B cell (primary cell): ENCODE measurements around the gene TBC1D10A. TPM values are rescaled to one million over a fixed set of nuclear protein-coding genes. Genes with fewer than 3 reads are reported as not detected.

Source experiments
- ATAC-seq: fragments of 200-7000 bp; cut with Tn5 transposase; one replicate; pipeline ENCODE4 v1.10.0; 2021; ENCODE audit warnings: low read depth, mild to moderate bottlenecking, moderate number of reproducible peaks, moderate library complexity
- CTCF ChIA-PET: fragments of 350-600 bp; sonication (Branson Sonifier 250); formaldehyde crosslinking; loops from one replicate; lab custom pipeline; 2021; ENCODE audit warnings: antibody characterized with exemption, inconsistent platforms; lab: Charles Lee
- POLR2A ChIA-PET: fragments of 350-600 bp; sonication (Branson Sonifier 250); formaldehyde crosslinking; loops from one replicate; lab custom pipeline; 2021; ENCODE audit warnings: antibody characterized with exemption; lab: Charles Lee
- DNase-seq: peaks from one replicate; pipeline ENCODE4 v3.0.0; 2013
- H2AFZ ChIP-seq: 2 replicates; pipeline ENCODE4 v1.6.1; 2012; ENCODE audit warnings: mild to moderate bottlenecking, low read depth, low read length; ENCODE audit not compliant: insufficient read depth, poor library complexity, severe bottlenecking
- H3K27ac ChIP-seq, 2 donors: 1 replicate in 1 of 2; 2 replicates in 1 of 2; pipeline ENCODE4 v1.5.1; 2012 to 2013; ENCODE audit warnings: low read length in 2 of 2, mild to moderate bottlenecking in 2 of 2, moderate library complexity in 1 of 2
- H3K27me3 ChIP-seq, 4 experiments: fragments of 200-600 bp in 1 of 4; sonication (generic) in 1 of 4; replicated peaks in 1 of 4; 1 replicate in 2 of 4; 2 replicates in 2 of 4; pipeline versions ENCODE4 v1.6.1 to v1.7.0; 2013 to 2016; ENCODE audit warnings: low read length in 3 of 4, mild to moderate bottlenecking in 2 of 4, mixed read lengths in 1 of 4, moderate library complexity in 1 of 4; ENCODE audit not compliant: insufficient read depth in 4 of 4, control insufficient read depth in 3 of 4; ENCODE audit errors: control extremely low read depth in 1 of 4
- H3K36me3 ChIP-seq, 2 experiments: replicated peaks in 1 of 2; 1 replicate in 1 of 2; 2 replicates in 1 of 2; pipeline versions ENCODE4 v1.6.1 to v1.7.1; 2013; ENCODE audit warnings: low read length in 1 of 2; ENCODE audit not compliant: insufficient read depth in 2 of 2, control insufficient read depth in 1 of 2; ENCODE audit errors: control extremely low read depth in 1 of 2, extremely low read depth in 1 of 2
- H3K4me1 ChIP-seq, 2 donors: fragments of 200-600 bp in 1 of 2; sonication (generic) in 1 of 2; 1 replicate in 1 of 2; 2 replicates in 1 of 2; pipeline versions ENCODE4 v1.5.1 to v1.6.1; 2013 to 2017; ENCODE audit warnings: low read length in 2 of 2; ENCODE audit not compliant: control insufficient read depth in 2 of 2, insufficient read depth in 2 of 2
- H3K4me2 ChIP-seq: replicated peaks from 2 replicates; pipeline ENCODE3; 2012; ENCODE audit warnings: mild to moderate bottlenecking, low read depth, low read length; ENCODE audit not compliant: poor library complexity, severe bottlenecking
- H3K4me3 ChIP-seq, 5 experiments: fragments of 200-600 bp in 1 of 5; sonication (generic) in 1 of 5; 1 replicate in 3 of 5; 2 replicates in 2 of 5; pipeline versions ENCODE4 v1.5.1 to v1.7.0; 2011 to 2016; ENCODE audit warnings: low read length in 4 of 5, mild to moderate bottlenecking in 4 of 5, low read depth in 2 of 5, control low read depth in 1 of 5, moderate library complexity in 1 of 5; ENCODE audit not compliant: insufficient read depth in 1 of 5; ENCODE audit errors: control extremely low read depth in 1 of 5, extremely low read depth in 1 of 5
- H3K79me2 ChIP-seq: fragments of 200-600 bp; sonication (generic); one replicate; pipeline ENCODE4 v1.6.0; 2016; ENCODE audit warnings: low read length; ENCODE audit not compliant: control insufficient read depth, insufficient read depth
- H3K9ac ChIP-seq: fragments of 200-600 bp; sonication (generic); 2 replicates; pipeline ENCODE4 v1.6.1; 2017; ENCODE audit warnings: mild to moderate bottlenecking, low read length, moderate library complexity
- H3K9me3 ChIP-seq, 3 donors: one replicate each; pipeline versions ENCODE4 v1.6.1 to v1.7.1; 2013; ENCODE audit warnings: low read length in 2 of 3; ENCODE audit not compliant: control insufficient read depth in 2 of 3, insufficient read depth in 1 of 3; ENCODE audit errors: control extremely low read depth in 1 of 3
- H4K20me1 ChIP-seq: 2 replicates; pipeline ENCODE4 v1.6.0; 2012; ENCODE audit warnings: mild to moderate bottlenecking, low read length; ENCODE audit not compliant: insufficient read depth, control insufficient read depth, poor library complexity, severe bottlenecking
- H3K27ac Mint-ChIP-seq: one replicate; pipeline ENCODE4 v1.8.0; 2021; ENCODE audit warnings: mixed read lengths
- H3K27me3 Mint-ChIP-seq: one replicate; pipeline ENCODE4 v1.8.0; 2021; ENCODE audit warnings: mixed read lengths
- H3K4me1 Mint-ChIP-seq: one replicate; pipeline ENCODE4 v1.8.0; 2021; ENCODE audit warnings: mixed read lengths
- H3K4me3 Mint-ChIP-seq: one replicate; pipeline ENCODE4 v1.8.0; 2021; ENCODE audit warnings: mixed read lengths
- H3K9me3 Mint-ChIP-seq: one replicate; pipeline ENCODE4 v1.8.0; 2022; ENCODE audit warnings: mixed read lengths; ENCODE audit not compliant: insufficient read depth
- CTCF ChIP-seq: fragments of 200-600 bp; IDR thresholded peaks from one replicate; pipeline ENCODE4 v1.8.0; 2022; ENCODE audit warnings: antibody characterized with exemption, mild to moderate bottlenecking
- EZH2 ChIP-seq: IDR thresholded peaks from 2 replicates; pipeline ENCODE4 v1.6.1; 2012; ENCODE audit warnings: borderline replicate concordance, low read depth, mild to moderate bottlenecking, moderate library complexity, low read length; ENCODE audit not compliant: insufficient read depth, poor library complexity, severe bottlenecking
- WGBS: methylation state at CpG from one replicate; pipeline ENCODE4 v1.1.5; 2013; ENCODE audit warnings: missing lambda C conversion rate; ENCODE audit not compliant: insufficient coverage; 5-methylcytosine and 5-hydroxymethylcytosine counted together
- intact Hi-C: fragments of 100-400 bp; cut with micrococcal nuclease; formaldehyde crosslinking; loops from one replicate; pipeline ENCODE4 v1.10.0; 2022
- polyA plus RNA-seq: library from polyadenylated mRNA; depleted of rRNA; stranded (reverse); fragments of >200 nt; gene quantifications from 2 replicates; pipeline ENCODE4 v1.2.3, GENCODE V29; 2012
- total RNA-seq, 2 donors: library from RNA; stranded (reverse); fragments of 120-200 nt in 1 of 2; gene quantifications; 1 replicate in 1 of 2; 2 replicates in 1 of 2; pipeline versions ENCODE4 v1.2.3 to v1.2.4, GENCODE V29; 2013 to 2022

Gene TBC1D10A
- total and polyA plus RNA-seq, 2 donors (not counting 1 experiment from before 2014, with no cell fraction given) = 45.2 to 58.4 TPM

GRCh38 chr22:30290342-30291057, 36.2 kb downstream of the TBC1D10A start:
- Histone ChIP-seq H4K20me1 (peaks cover 16% of the 10 kb centered on the region), H3K79me2 (peaks cover 20% of the 10 kb centered on the region), H3K36me3 (peaks cover 0 to 39% of the 10 kb centered on the region in 2 experiments), H3K27me3 (no peaks in the 10 kb centered on the region), H3K4me2 (peak overlapping the region; percentile 98), H3K9ac (no peak overlapping the region), H3K4me1 (peaks cover 23 to 44% of the 10 kb centered on the region in 2 donors), H3K27ac (peak overlapping the region; percentile 34 to 72), H2AFZ (peak overlapping the region; percentile 92), H3K4me3 (peak overlapping the region in 4 of 5 experiments; percentile 69 to 83 (median 72)), H3K9me3 (no peaks in the 10 kb centered on the region)
- 50% methylated on average over 2 of the region's 3 CpGs for WGBS
- peak overlapping the region; percentile 93 for H3K27ac Mint-ChIP-seq
- TF ChIP-seq CTCF (no peak), EZH2 (no peak)
- H3K27me3 Mint-ChIP-seq = no peaks in the 10 kb centered on the region
- ChIA-PET CTCF (interaction anchor here (1.4 to 13.2 kb wide), 8 partner anchors 19 to 135 kb away, joined by 3 to 510 read pairs (median 80); partner anchors contain the start of genes CCDC157, MTFP1, RNF215 and SEC14L2), POLR2A (interaction anchor here (1.1 to 5.9 kb wide), 7 partner anchors 14 to 134 kb away, joined by 3 to 64 read pairs (median 16); partner anchors contain the start of genes CCDC157, SEC14L2, SF3A1 and TBC1D10A)
- peaks cover 38% of the 10 kb centered on the region for H3K4me1 Mint-ChIP-seq
- peak overlapping the region; percentile 93 for H3K4me3 Mint-ChIP-seq
- DNase-seq (no peak), ATAC-seq (no peak)
- no peaks in the 10 kb centered on the region for H3K9me3 Mint-ChIP-seq
- intact Hi-C loops = no loop called here
